IMR-90 (cell line): ENCODE results near the gene FAM83C. TPM values are rescaled to one million over a fixed set of nuclear protein-coding genes. Genes with fewer than 3 reads are reported as not detected.
A peak's percentile ranks its signal among the peaks of the same experiment; 100 is the strongest.

Experiments used
- ATAC-seq: fragments of 200-7000 bp; cut with Tn5 transposase; 2 replicates; pipeline ENCODE4 v1.9.1; 2020; ENCODE audit warnings: low read depth, mild to moderate bottlenecking, moderate library complexity
- BruUV-seq: library from RNA; stranded (reverse); fragments of 400-500 nt; replicated peaks from 2 replicates; lab custom pipeline; 2021; lab: Mats Ljungman, UMichigan
- CTCF ChIA-PET: fragments of 300-600 bp; formaldehyde crosslinking; extraction: SDS; loops from one replicate; lab custom pipeline; 2021; ENCODE audit warnings: antibody characterized with exemption; lab: Yijun Ruan, JAX
- POLR2A ChIA-PET: fragments of 300-600 bp; sonication (Branson Sonifier 250); formaldehyde crosslinking; loops from one replicate; lab custom pipeline; 2022; ENCODE audit warnings: antibody characterized with exemption; ENCODE audit not compliant: unreplicated experiment; lab: Charles Lee
- DNase-seq: peaks from one replicate; pipeline ENCODE4 v3.0.0; 2013
- H2AFZ ChIP-seq: replicated peaks from 2 replicates; pipeline ENCODE3; 2013; ENCODE audit warnings: low read length, mild to moderate bottlenecking; ENCODE audit not compliant: poor library complexity
- H2AK5ac ChIP-seq: 2 replicates; pipeline ENCODE4 v1.6.1; 2013; ENCODE audit warnings: low read depth, low read length, inconsistent platforms
- H2AK9ac ChIP-seq: replicated peaks from 2 replicates; pipeline ENCODE3; 2013; ENCODE audit warnings: mild to moderate bottlenecking, low read depth, low read length, moderate library complexity; ENCODE audit not compliant: poor library complexity
- H2BK120ac ChIP-seq: 2 replicates; pipeline ENCODE4 v1.6.1; 2013; ENCODE audit warnings: low read depth, low read length, inconsistent platforms
- H2BK15ac ChIP-seq: 3 replicates; pipeline ENCODE4 v1.6.1; 2013; ENCODE audit warnings: low read depth, low read length, inconsistent platforms
- H2BK20ac ChIP-seq: 2 replicates; pipeline ENCODE4 v1.6.1; 2013; ENCODE audit warnings: low read depth, mild to moderate bottlenecking, inconsistent platforms, low read length, moderate library complexity
- H2BK5ac ChIP-seq: 2 replicates; pipeline ENCODE4 v1.6.1; 2013; ENCODE audit warnings: mild to moderate bottlenecking, low read depth, low read length, inconsistent platforms; ENCODE audit not compliant: poor library complexity, severe bottlenecking
- H3K14ac ChIP-seq: replicated peaks from 2 replicates; pipeline ENCODE4 v1.6.1; 2013; ENCODE audit warnings: low read depth, low read length, inconsistent platforms
- H3K18ac ChIP-seq: 2 replicates; pipeline ENCODE4 v1.6.1; 2013; ENCODE audit warnings: low read depth, low read length, control low read depth
- H3K23ac ChIP-seq: 2 replicates; pipeline ENCODE4 v1.6.1; 2013; ENCODE audit warnings: low read depth, low read length, inconsistent platforms
- H3K27ac ChIP-seq: 2 replicates; pipeline ENCODE4 v1.5.1; 2013; ENCODE audit warnings: mild to moderate bottlenecking, control low read depth, low read length; ENCODE audit not compliant: insufficient read depth
- H3K27me3 ChIP-seq: 2 replicates; pipeline ENCODE4 v1.6.1; 2013; ENCODE audit warnings: low read length; ENCODE audit not compliant: control insufficient read depth, insufficient read depth
- H3K36me3 ChIP-seq: 2 replicates; pipeline ENCODE4 v1.6.1; 2013; ENCODE audit warnings: low read length, mixed read lengths; ENCODE audit not compliant: control insufficient read depth, insufficient read depth
- H3K4ac ChIP-seq: 2 replicates; pipeline ENCODE4 v1.6.1; 2013; ENCODE audit warnings: low read depth, low read length, inconsistent platforms
- H3K4me1 ChIP-seq: 2 replicates; pipeline ENCODE4 v1.6.1; 2013; ENCODE audit warnings: low read length, mixed read lengths; ENCODE audit not compliant: control insufficient read depth, insufficient read depth
- H3K4me2 ChIP-seq: 2 replicates; pipeline ENCODE4 v1.6.1; 2013; ENCODE audit warnings: low read depth, mild to moderate bottlenecking, control low read depth, low read length, moderate library complexity
- H3K4me3 ChIP-seq: 2 replicates; pipeline ENCODE4 v1.5.1; 2013; ENCODE audit warnings: low read depth, mild to moderate bottlenecking, control low read depth, low read length, moderate library complexity; ENCODE audit not compliant: insufficient read depth
- H3K56ac ChIP-seq: 2 replicates; pipeline ENCODE4 v1.6.1; 2013; ENCODE audit warnings: low read length, inconsistent platforms; ENCODE audit not compliant: insufficient read depth; ENCODE audit errors: extremely low read depth
- H3K79me1 ChIP-seq, 2 experiments: 2 replicates each; pipeline ENCODE4 v1.6.1; 2013; ENCODE audit warnings: low read length in 2 of 2, inconsistent platforms in 1 of 2, low read depth in 1 of 2
- H3K9ac ChIP-seq: 2 replicates; pipeline ENCODE4 v1.6.1; 2013; ENCODE audit warnings: low read depth, low read length, control low read depth
- H3K9me1 ChIP-seq: 2 replicates; pipeline ENCODE4 v1.6.1; 2013; ENCODE audit warnings: low read length, inconsistent platforms; ENCODE audit not compliant: insufficient read depth
- H3K9me3 ChIP-seq: 2 replicates; pipeline ENCODE4 v1.6.1; 2013; ENCODE audit warnings: low read length; ENCODE audit not compliant: control insufficient read depth, insufficient read depth
- H4K20me1 ChIP-seq: 2 replicates; pipeline ENCODE4 v1.6.1; 2013; ENCODE audit warnings: low read length, inconsistent platforms; ENCODE audit not compliant: insufficient read depth
- H4K5ac ChIP-seq: 2 replicates; pipeline ENCODE4 v1.6.1; 2013; ENCODE audit warnings: mild to moderate bottlenecking, low read depth, low read length, control low read depth
- H4K8ac ChIP-seq, 2 experiments: 2 replicates each; pipeline ENCODE4 v1.6.1; 2013; ENCODE audit warnings: low read depth in 2 of 2, low read length in 2 of 2, control low read depth in 1 of 2, inconsistent platforms in 1 of 2
- H4K91ac ChIP-seq: 2 replicates; pipeline ENCODE4 v1.6.1; 2013; ENCODE audit warnings: low read depth, low read length, inconsistent platforms; ENCODE audit not compliant: insufficient read depth
- BHLHE40 ChIP-seq: fragments of 150-350 bp; IDR thresholded peaks from 2 replicates; pipeline ENCODE4 v1.6.1; 2016; ENCODE audit warnings: mild to moderate bottlenecking, low read depth, low read length
- CHD1 ChIP-seq: IDR thresholded peaks from 2 replicates; pipeline ENCODE4 v1.6.1; 2012; ENCODE audit warnings: low read depth, low read length, improper control_type of control experiment
- CTCF ChIP-seq: conservative IDR thresholded peaks from 2 replicates; pipeline ENCODE4 v1.5.1; 2012; ENCODE audit warnings: mild to moderate bottlenecking, low read depth, low read length, improper control_type of control experiment
- ELK1 ChIP-seq: fragments of 150-350 bp; IDR thresholded peaks from 2 replicates; pipeline ENCODE4 v1.6.1; 2016; ENCODE audit warnings: low read depth, mild to moderate bottlenecking, low read length, moderate library complexity, borderline replicate concordance
- MAFK ChIP-seq: IDR thresholded peaks from 2 replicates; pipeline ENCODE4 v1.6.1; 2012; ENCODE audit warnings: low read depth, low read length, improper control_type of control experiment
- MXI1 ChIP-seq: IDR thresholded peaks from 2 replicates; pipeline ENCODE4 v1.6.1; 2012; ENCODE audit warnings: low read depth, mild to moderate bottlenecking, low read length, moderate library complexity, borderline replicate concordance
- POLR2A ChIP-seq: IDR thresholded peaks from 2 replicates; pipeline ENCODE4 v1.6.1; 2012; ENCODE audit warnings: mild to moderate bottlenecking, low read depth, low read length
- RFX5 ChIP-seq: IDR thresholded peaks from 2 replicates; pipeline ENCODE4 v1.8.0; 2012; ENCODE audit warnings: low read depth, mild to moderate bottlenecking, low read length, moderate library complexity
- SMC3 ChIP-seq: fragments of 150-350 bp; IDR thresholded peaks from 2 replicates; pipeline ENCODE4 v1.6.1; 2016; ENCODE audit warnings: low read depth, mild to moderate bottlenecking, antibody characterized with exemption, low read length, moderate library complexity
- USF2 ChIP-seq: fragments of 150-350 bp; IDR thresholded peaks from 2 replicates; pipeline ENCODE4 v1.6.1; 2017; ENCODE audit warnings: mild to moderate bottlenecking, antibody characterized with exemption, low read length, low read depth
- WGBS, 2 experiments: methylation state at CpG; one replicate each; pipeline versions ENCODE4 v1.1.5 to v1.1.7; 2013; ENCODE audit warnings: missing lambda C conversion rate in 2 of 2; ENCODE audit not compliant: insufficient read length in 1 of 2; ENCODE audit errors: extremely low coverage in 2 of 2; 5-methylcytosine and 5-hydroxymethylcytosine counted together
- dilution Hi-C: fragments of 300-500 bp; cut with HindIII; formaldehyde crosslinking; loops from one replicate; pipeline ENCODE4 v1.14.3; 2018; ENCODE audit warnings: low sequenced_read_pairs; ENCODE audit not compliant: unreplicated experiment
- in situ Hi-C: fragments of 300-500 bp; cut with MboI; formaldehyde crosslinking; loops from 3 replicates; pipeline ENCODE4 v1.14.3; 2019; ENCODE audit warnings: low sequenced_read_pairs, inconsistent platforms, mixed read lengths
- intact Hi-C: fragments of 100-400 bp; cut with micrococcal nuclease; formaldehyde crosslinking; loops from 2 replicates; pipeline ENCODE4 v1.10.0; 2022
- polyA plus RNA-seq, 3 experiments: library from polyadenylated mRNA; depleted of rRNA; stranded (reverse); fragments of >200 nt; gene quantifications; 2 replicates each; pipeline ENCODE4 v1.2.3, GENCODE V29; 2012; ENCODE audit warnings: low replicate concordance in 1 of 3
- total RNA-seq: library from RNA; depleted of rRNA; stranded (reverse); fragments of >200 nt; gene quantifications from 2 replicates; pipeline ENCODE4 v1.2.3, GENCODE V29; 2012

Gene FAM83C
- total and polyA plus RNA-seq, 2 of the 4 experiments (the other 2 are of a cell fraction), result 0.02 TPM; not detected in 1

GRCh38 chr20:35328095-35328685, 36.0 kb upstream of the FAM83C start:
- H3K4me1 ChIP-seq, result peaks cover 14% of the 10 kb centered on the region
- peaks cover 19% of the 10 kb centered on the region for H3K9me1 ChIP-seq
- H3K4ac ChIP-seq, result peak overlapping the region; percentile 72
- H3K36me3 ChIP-seq, result 0 out of 2 replicates have a peak, but pooled peaks cover 2% of the 10 kb centered on the region
- peak overlapping the region; percentile 81 for H2AK5ac ChIP-seq
- BruUV-seq, result no TSS peak
- peak overlapping the region; percentile 16 to 61; a peak in 2 of 4 replicates for H4K8ac ChIP-seq
- CTCF ChIA-PET, result no interaction called here
- intact Hi-C loops (no loop called here), in situ Hi-C loops (no loop called here), dilution Hi-C loops (no loop called here)
- no peak overlapping the region for H2AFZ ChIP-seq
- H4K20me1 ChIP-seq, result no peaks in the 10 kb centered on the region
- 0 out of 2 replicates have a peak overlapping the region, but pooled peaks have one; percentile 51 for H3K14ac ChIP-seq
- no peak overlapping the region for H3K27ac ChIP-seq
- no peak overlapping the region for H3K4me3 ChIP-seq
- TF ChIP-seq MXI1 (no peak), USF2 (no peak), POLR2A (no peak), RFX5 (no peak), BHLHE40 (no peak), CTCF (no peak), ELK1 (no peak), MAFK (no peak), CHD1 (no peak), SMC3 (no peak)
- no peaks in the 10 kb centered on the region for H3K9me3 ChIP-seq
- H4K5ac ChIP-seq, result no peak overlapping the region
- no peak overlapping the region for H3K18ac ChIP-seq
- peak overlapping the region; percentile 46; the same call in 1 of the 2 replicates for H3K23ac ChIP-seq
- H2BK5ac ChIP-seq, result no peak overlapping the region
- H2BK15ac ChIP-seq, result peak overlapping the region; percentile 92; the same call in 2 of the 3 replicates
- no peak for DNase-seq
- H4K91ac ChIP-seq, result peak overlapping the region; percentile 47; the same call in 1 of the 2 replicates
- ATAC-seq, result no peak
- H3K56ac ChIP-seq, result no peak overlapping the region
- no CpG with 5 or more reads among the region's 3 CpGs for WGBS, 2 experiments
- no peak overlapping the region for H2AK9ac ChIP-seq
- no peak overlapping the region for H3K4me2 ChIP-seq
- peak overlapping the region; percentile 68 for H2BK20ac ChIP-seq
- H3K9ac ChIP-seq, result no peak overlapping the region
- no peaks in the 10 kb centered on the region for H3K27me3 ChIP-seq
- H2BK120ac ChIP-seq, result peak overlapping the region; percentile 80
- peaks cover 0 to 27% of the 10 kb centered on the region in 2 experiments; a peak in 2 of 4 replicates for H3K79me1 ChIP-seq
- POLR2A ChIA-PET, result no interaction called here
